ENCODE results near the gene FAM83D. TPM values are rescaled to one million over a fixed set of nuclear protein-coding genes. Genes with fewer than 3 reads are reported as not detected.
A peak's percentile ranks its signal among the peaks of the same experiment; 100 is the strongest.

The FAM83D gene
- total RNA-seq, 4 donors from 2014 or later, result 0.93 to 3.2 (median 1.3) TPM

GRCh38 chr20:38890497-38890818 lies 35.8 kb upstream of the FAM83D start:
- no peak for ATAC-seq (ENCODE audit: low FRiP score)
- no peak for DNase-seq (ENCODE audit: low spot score)
- TF ChIP-seq CTCF (IDR thresholded peaks at IDR 0.05), result no peak

DNA sequence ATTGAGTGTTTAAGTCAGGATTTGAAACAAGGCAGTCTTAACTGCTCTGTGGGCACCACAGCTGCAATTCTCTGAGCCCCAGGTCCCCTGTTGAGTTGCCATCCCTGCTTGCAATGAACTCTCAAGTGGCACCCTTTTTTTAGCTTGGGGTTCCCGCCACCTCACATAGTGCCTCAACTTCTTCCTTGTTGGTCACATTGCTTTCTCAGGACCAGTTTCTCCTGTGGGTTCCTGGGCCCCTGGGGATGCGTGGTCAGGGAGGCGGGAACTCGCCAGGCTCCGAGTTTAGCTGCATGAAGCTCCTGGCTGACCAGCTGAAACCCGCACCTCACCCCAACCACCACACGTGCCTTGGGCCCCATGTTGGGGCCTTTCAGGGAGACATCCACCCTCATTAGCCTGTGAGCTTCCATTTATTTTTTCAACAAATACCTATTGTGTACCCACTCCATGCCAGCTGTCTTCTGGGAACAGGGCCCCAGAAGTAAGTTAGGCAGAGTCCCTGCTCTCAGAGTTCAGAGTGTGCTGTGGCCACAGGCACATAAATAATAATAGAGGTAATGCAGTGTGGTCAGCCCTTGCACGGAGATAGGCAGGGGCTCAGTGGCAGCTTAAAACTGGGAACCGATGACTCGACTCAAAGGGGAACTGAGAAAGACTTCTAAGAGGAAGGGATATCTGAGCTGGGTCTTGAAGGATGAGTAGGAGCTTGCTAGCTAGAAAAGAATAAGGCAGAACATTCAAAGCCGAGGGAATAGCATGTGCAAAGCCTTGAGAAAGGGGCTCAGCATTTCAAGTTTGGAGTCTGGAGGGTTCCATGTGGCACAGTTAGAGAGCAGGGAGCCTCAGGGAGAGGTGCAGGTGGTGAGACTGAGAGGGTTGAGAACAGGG lies 33.9 kb upstream of the FAM83D start:
- no peak for ATAC-seq (ENCODE audit: low FRiP score)
- no peak for DNase-seq (ENCODE audit: low spot score)
- TF ChIP-seq CTCF (IDR thresholded peaks at IDR 0.05), result no peak

DNA sequence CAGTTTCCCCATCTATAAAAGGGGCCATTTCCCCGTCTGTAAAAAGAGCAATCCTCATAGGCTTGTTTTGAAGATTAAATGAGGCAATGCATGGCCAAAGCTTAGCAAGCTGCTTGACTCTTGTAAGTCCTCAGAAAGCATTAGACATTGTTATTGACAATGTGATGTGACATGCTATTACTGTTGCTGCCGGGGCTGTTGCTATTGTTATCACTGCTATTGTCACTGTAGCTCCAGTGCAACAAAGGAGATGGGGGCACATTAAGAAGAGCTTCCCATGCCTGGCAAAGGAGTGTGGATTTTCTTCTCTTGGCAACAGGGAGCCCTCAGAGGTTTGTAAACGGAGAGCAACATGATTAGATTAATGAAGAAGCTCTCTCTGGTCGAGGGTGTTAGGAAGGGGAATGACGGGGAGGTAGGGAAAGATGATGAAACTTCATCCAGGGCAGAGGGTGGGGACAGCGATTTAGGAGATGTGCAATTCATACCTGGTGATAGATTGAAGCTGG lies 33.1 kb upstream of the FAM83D start:
- DNase-seq (ENCODE audit: low spot score), result no peak
- ATAC-seq (ENCODE audit: low FRiP score), result peak; percentile 64
- TF ChIP-seq CTCF (IDR thresholded peaks at IDR 0.05), result no peak

DNA sequence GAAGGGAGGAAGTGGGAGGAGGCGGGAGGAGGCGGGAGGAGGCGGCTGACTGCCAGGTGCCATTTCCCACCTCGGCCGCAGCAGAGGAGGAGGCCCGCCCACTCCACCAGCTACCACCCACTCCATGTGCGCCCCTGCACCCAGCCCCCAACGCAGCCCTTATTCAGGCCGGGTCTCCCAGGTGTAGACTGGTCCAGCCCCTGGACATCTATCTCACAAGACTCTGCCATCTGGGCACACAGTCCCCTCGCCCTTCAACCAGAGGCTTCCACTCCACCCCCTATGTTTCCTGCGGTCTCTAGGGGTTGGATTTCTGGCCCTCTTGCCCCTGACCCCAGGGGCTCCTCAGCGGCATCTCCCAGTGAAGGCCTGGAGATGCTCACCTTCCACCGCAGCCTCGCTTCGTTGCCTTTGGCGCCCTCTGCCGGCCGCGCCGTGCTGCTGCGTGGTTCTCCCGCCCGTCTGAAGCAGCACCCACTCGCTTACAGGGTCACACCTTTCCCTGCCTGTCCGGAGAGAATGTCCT lies 32.6 kb upstream of the FAM83D start:
- DNase-seq (ENCODE audit: low spot score) (peak; percentile 69), ATAC-seq (ENCODE audit: low FRiP score) (peak; percentile 78)
- TF ChIP-seq CTCF (IDR thresholded peaks at IDR 0.05), result peak in 2 of 3 donors; percentile 30 to 36

DNA sequence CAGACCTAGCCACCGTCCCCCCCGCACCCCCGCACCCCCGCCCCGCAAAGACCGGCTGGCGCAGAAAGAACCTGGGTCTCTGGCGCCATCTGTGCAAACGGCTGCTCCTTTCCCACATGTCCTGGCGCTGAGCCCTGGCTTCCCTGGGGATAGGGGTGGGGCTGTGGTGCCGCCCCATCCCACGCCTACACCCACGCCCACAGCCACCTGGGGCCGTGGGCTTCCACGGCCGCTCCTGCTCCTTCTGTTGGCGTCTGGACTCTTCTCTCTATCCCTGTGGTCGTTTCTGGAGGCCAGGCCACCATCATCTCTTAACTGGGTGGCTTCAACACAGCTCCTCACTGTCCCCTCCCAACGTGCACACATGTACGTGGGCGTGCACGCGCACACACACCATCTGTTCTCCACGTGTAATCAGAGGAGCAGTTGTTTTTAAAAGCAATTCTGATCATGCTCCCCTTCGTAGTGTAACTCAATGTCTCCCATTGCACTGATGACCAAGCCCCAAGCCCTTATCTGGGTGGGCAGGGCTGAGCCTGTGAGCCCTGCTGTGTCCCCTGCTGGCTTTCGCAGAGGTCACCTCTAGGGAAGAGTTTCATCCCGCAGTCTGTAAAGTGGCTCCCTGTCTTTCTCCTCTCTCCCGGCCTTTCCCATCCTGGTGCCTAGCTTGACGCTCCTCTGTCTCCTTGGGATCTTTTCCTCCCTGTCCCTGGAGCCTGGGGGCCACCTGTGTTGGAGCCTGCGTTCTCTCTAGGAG lies 31.9 kb upstream of the FAM83D start:
- ATAC-seq (ENCODE audit: low FRiP score) (no peak), DNase-seq (ENCODE audit: low spot score) (no peak)
- no peak for TF ChIP-seq CTCF (IDR thresholded peaks at IDR 0.05)

GRCh38 chr20:38895098-38895949 lies 30.9 kb upstream of the FAM83D start:
- no peak for TF ChIP-seq CTCF (IDR thresholded peaks at IDR 0.05)
- DNase-seq (ENCODE audit: low spot score) (no peak), ATAC-seq (ENCODE audit: low FRiP score) (no peak)
